DOHH2 (cell line): ENCODE data around the gene RAB3IL1.

Source experiments
- H3F3A ChIP-seq: fragments of 200-600 bp; sonication (generic), shearing (Covaris generic); 2 replicates; pipeline ENCODE4 v1.6.0; 2016; ENCODE audit warnings: antibody characterized with exemption, mild to moderate bottlenecking; ENCODE audit not compliant: control insufficient read depth, insufficient read depth
- H3K27ac ChIP-seq: fragments of 200-600 bp; sonication (generic); 2 replicates; pipeline ENCODE4 v1.5.1; 2014; ENCODE audit warnings: low read depth, mild to moderate bottlenecking, low read length, moderate library complexity
- H3K27me3 ChIP-seq: fragments of 200-600 bp; sonication (generic); 2 replicates; pipeline ENCODE4 v1.6.1; 2014; ENCODE audit warnings: mild to moderate bottlenecking, low read length, mixed read lengths; ENCODE audit not compliant: control insufficient read depth
- H3K36me3 ChIP-seq: fragments of 200-600 bp; sonication (generic); 2 replicates; pipeline ENCODE4 v1.6.1; 2014; ENCODE audit warnings: mild to moderate bottlenecking, low read length, moderate library complexity, mixed read lengths; ENCODE audit not compliant: control insufficient read depth
- H3K4me1 ChIP-seq: fragments of 200-600 bp; sonication (generic); 2 replicates; pipeline ENCODE4 v1.6.1; 2014; ENCODE audit warnings: mild to moderate bottlenecking, low read length, mixed read lengths; ENCODE audit not compliant: control insufficient read depth
- H3K4me2 ChIP-seq: fragments of 200-600 bp; sonication (generic); 2 replicates; pipeline ENCODE4 v1.6.0; 2014; ENCODE audit warnings: mild to moderate bottlenecking, low read length, moderate library complexity
- H3K4me3 ChIP-seq: fragments of 200-600 bp; sonication (generic); 2 replicates; pipeline ENCODE4 v1.5.1; 2014; ENCODE audit warnings: mild to moderate bottlenecking, low read length, mixed read lengths
- H3K79me2 ChIP-seq: fragments of 200-600 bp; sonication (generic); 2 replicates; pipeline ENCODE4 v1.6.1; 2014; ENCODE audit warnings: mild to moderate bottlenecking, low read length, mixed read lengths; ENCODE audit not compliant: control insufficient read depth
- H3K9me2 ChIP-seq: fragments of 200-600 bp; sonication (generic); replicated peaks from 2 replicates; pipeline ENCODE4 v1.6.1; 2014; ENCODE audit warnings: mild to moderate bottlenecking, low read length, mixed read lengths; ENCODE audit not compliant: control insufficient read depth
- H3K9me3 ChIP-seq: fragments of 200-600 bp; sonication (generic); 2 replicates; pipeline ENCODE4 v1.6.1; 2014; ENCODE audit warnings: antibody characterized with exemption, low read length, mixed read lengths; ENCODE audit not compliant: control insufficient read depth, insufficient read depth
- H4K20me1 ChIP-seq: fragments of 200-600 bp; sonication (generic); 2 replicates; pipeline ENCODE4 v1.6.0; 2014; ENCODE audit warnings: low read depth, mild to moderate bottlenecking, antibody characterized with exemption, low read length, moderate library complexity; ENCODE audit not compliant: control insufficient read depth, insufficient read depth
- CTCF ChIP-seq: fragments of 200-600 bp; sonication (generic); IDR thresholded peaks from one replicate; pipeline ENCODE4 v1.5.1; 2014; ENCODE audit warnings: antibody characterized with exemption, mild to moderate bottlenecking, low read depth, low read length; ENCODE audit not compliant: poor library complexity, severe bottlenecking
- EZH2phosphoT487 ChIP-seq: fragments of 200-600 bp; sonication (generic); IDR thresholded peaks from 2 replicates; pipeline ENCODE4 v1.6.1; 2017; ENCODE audit warnings: borderline replicate concordance, mild to moderate bottlenecking, antibody characterized with exemption, low read length, moderate library complexity, mixed read lengths

Gene RAB3IL1

GRCh38 chr11:61913699-61914395 is 3.5 kb downstream of the RAB3IL1 start:
- Histone ChIP-seq H3K4me2 (no peak overlapping the region), H3K4me1 (no peaks in the 10 kb centered on the region), H3K4me3 (no peak overlapping the region), H3K9me3 (no peaks in the 10 kb centered on the region), H3F3A (no peaks in the 10 kb centered on the region), H3K79me2 (no peaks in the 10 kb centered on the region), H3K9me2 (no peaks in the 10 kb centered on the region), H3K36me3 (no peaks in the 10 kb centered on the region), H4K20me1 (no peaks in the 10 kb centered on the region), H3K27ac (no peak overlapping the region), H3K27me3 (peaks cover 12% of the 10 kb centered on the region; the same call in 1 of the 2 replicates)
- no peak for TF ChIP-seq CTCF
- no peak for TF ChIP-seq EZH2phosphoT487

GRCh38 chr11:61912991-61913698 is 4.2 kb downstream of the RAB3IL1 start:
- no peaks in the 10 kb centered on the region for H3F3A ChIP-seq
- no peaks in the 10 kb centered on the region for H3K9me3 ChIP-seq
- H3K4me2 ChIP-seq, result no peak overlapping the region
- H3K79me2 ChIP-seq, result no peaks in the 10 kb centered on the region
- peaks cover 7% of the 10 kb centered on the region; the same call in 1 of the 2 replicates for H3K27me3 ChIP-seq
- no peak overlapping the region for H3K4me3 ChIP-seq
- no peaks in the 10 kb centered on the region for H3K4me1 ChIP-seq
- no peaks in the 10 kb centered on the region for H4K20me1 ChIP-seq
- no peak for TF ChIP-seq CTCF
- TF ChIP-seq EZH2phosphoT487, result no peak
- H3K9me2 ChIP-seq, result no peaks in the 10 kb centered on the region
- H3K36me3 ChIP-seq, result no peaks in the 10 kb centered on the region
- H3K27ac ChIP-seq, result no peak overlapping the region

GRCh38 chr11:61912530-61912898 is 4.9 kb downstream of the RAB3IL1 start:
- no peaks in the 10 kb centered on the region for H3K9me3 ChIP-seq
- no peaks in the 10 kb centered on the region for H3K9me2 ChIP-seq
- no peak overlapping the region for H3K4me2 ChIP-seq
- H3K27ac ChIP-seq, result no peak overlapping the region
- H3K27me3 ChIP-seq, result peaks cover 4% of the 10 kb centered on the region; the same call in 1 of the 2 replicates
- H3K79me2 ChIP-seq, result no peaks in the 10 kb centered on the region
- no peaks in the 10 kb centered on the region for H3F3A ChIP-seq
- TF ChIP-seq CTCF, result no peak
- TF ChIP-seq EZH2phosphoT487, result no peak
- H3K4me3 ChIP-seq, result no peak overlapping the region
- no peaks in the 10 kb centered on the region for H3K36me3 ChIP-seq
- no peaks in the 10 kb centered on the region for H3K4me1 ChIP-seq
- H4K20me1 ChIP-seq, result no peaks in the 10 kb centered on the region
